HG03354 (cell line): ENCODE measurements around the gene JADE2.

Source experiments
- ATAC-seq: cut with Tn5 transposase; IDR thresholded peaks from one replicate; pipeline ENCODE4 v1.9.1; 2021; ENCODE audit warnings: mild to moderate bottlenecking; ENCODE audit not compliant: unreplicated experiment, poor library complexity, severe bottlenecking

Gene JADE2

DNA sequence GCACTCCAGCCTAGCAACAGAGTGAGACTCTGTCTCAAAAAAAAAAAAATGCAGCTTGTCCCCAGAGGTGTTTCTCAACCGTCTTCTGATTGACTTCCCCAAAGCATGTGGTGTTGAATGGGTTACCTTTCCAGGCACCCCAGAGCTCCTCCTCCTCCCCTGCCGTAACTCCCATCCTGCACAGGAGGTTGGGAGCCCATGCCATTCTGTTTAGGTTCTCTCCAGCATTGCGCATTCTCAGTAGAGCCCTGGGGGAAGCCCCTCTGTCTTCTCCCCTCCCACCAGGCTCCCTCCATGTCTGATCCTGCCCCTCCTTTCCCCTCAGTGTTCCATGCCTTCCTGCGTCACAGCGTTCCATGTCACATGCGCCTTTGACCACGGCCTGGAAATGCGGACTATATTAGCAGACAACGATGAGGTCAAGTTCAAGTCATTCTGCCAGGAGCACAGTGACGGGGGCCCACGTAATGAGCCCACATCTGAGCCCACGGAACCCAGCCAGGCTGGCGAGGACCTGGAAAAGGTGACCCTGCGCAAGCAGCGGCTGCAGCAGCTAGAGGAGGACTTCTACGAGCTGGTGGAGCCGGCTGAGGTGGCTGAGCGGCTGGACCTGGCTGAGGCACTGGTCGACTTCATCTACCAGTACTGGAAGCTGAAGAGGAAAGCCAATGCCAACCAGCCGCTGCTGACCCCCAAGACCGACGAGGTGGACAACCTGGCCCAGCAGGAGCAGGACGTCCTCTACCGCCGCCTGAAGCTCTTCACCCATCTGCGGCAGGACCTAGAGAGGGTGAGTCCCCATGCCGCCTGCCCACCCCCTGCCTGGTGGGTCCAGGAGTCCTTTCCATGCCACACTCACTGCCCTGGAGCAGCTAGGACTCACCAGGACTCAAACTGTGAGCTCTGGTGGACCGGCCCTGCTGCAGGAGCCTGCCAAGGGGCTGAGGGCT, 40.6 kb downstream of the JADE2 start:
- ATAC-seq = no peak

DNA sequence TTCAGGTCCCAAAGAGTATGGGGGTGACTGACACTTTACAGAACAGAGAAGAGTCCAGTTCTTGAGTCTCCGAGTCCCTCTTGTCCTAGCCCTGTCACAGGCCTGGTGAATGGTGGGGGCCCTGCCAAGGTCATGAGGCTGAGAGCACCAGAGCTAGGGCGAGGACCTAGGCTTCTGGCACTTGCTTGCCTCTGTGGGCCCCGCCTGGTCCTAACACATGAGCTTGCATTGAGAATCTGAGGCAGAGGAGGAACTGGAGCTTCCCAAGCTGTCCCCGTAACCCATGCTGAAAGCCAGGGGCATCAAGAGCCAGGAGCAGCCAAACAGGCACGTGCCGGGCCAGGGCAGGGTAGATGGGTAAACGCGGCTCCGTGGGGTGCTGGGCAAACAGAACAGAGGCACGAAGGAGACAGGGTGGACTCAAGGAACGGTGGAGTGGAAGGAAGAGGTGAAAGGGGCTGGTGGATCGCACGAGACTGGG, 41.3 kb downstream of the JADE2 start:
- no peak for ATAC-seq

DNA sequence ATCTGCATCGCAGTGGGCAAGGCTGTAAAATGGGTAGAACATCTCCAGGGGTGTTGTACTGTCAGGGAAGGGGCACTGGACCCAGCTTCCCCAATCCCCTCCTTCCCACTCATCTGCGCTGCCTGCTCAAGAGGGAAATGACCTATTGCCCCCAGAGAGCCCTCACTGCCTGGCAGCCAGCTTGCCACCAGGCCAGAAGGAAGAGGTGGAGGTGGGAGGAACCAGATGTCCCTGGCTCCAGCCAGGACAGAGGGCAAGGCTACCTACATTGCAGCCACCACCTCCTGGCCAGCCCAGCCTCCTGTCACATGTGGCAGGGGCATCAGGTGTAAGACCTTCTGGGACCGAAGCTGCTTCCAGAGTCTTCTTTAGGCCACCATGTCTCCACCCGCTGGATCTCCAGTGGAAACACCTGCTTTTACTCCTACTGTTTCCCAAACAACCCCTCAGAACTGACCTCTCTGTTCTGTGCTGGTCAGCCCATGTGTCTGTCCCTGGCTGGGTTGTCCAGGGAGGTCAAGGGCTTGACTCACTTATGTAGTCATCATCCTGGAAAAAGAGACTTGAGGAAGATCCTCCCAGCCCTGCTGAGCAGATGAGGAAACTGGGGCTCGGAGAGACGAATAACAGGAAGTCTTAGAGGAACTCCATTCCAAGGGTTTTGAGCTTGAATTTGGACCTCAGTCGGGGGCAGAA, 42.3 kb downstream of the JADE2 start:
- no peak for ATAC-seq

DNA sequence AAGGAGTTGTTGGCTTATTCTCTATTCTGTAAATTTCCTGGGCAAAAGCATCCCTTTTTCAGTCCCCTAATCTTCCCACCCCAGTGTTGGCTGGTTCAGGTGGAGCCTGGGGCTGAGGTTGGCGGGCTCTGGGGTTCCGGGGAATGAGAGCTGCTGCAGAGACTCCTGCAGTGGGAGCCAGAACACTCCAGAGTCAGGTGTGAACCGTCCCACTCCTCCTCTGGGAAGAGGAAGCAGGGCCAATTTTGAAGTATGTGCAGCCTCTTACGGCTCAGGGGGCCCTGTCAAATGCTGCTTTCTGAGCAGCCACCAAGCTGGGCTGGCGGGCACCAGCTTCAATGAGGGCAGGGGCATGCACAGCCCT, 42.8 kb downstream of the JADE2 start:
- ATAC-seq = no peak

DNA sequence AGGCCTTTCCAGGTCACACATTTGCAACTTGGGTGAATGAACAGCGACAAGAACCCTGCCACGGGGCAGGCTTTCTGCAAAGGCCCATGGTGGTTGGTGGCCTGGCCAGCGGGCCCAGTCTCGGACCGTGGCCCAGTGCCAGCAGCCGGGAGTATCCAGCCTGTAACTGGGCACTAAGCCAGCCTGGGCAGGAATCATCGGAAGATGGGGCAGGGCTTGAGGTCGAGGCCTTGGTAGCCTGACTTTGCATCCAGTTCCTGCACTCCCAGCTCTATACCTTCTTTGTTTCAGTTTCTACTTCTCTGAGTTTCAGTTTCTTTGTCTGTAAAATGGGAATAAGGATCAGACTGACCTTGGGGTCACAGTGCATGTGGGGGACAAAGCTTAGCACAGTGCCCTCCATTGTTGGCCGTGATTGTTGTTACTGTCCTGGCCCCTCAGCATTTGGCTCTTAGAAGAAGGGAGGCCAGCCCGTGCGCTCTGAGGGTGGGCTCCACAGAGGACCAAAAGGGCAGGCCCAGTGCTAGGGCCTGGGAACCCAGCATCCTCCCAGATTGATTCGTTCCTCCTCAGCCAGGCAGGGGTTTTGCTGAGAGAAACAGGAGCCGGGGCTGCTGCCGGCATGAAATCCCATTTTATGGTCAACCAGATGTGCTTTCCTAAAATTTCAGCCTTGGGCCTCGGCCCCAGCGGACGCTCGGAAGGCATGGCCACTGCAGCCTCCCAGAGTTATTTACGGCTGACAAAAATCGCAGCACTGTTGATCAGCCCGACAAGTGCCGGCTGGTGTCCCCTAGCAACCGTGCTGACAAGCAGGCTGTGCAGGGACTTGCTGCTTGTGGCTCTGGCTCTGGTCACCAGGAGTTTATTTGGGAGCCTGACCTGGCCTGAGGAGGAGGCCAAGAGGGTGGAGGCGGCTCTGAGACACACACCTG, 43.6 kb downstream of the JADE2 start:
- no peak for ATAC-seq

DNA sequence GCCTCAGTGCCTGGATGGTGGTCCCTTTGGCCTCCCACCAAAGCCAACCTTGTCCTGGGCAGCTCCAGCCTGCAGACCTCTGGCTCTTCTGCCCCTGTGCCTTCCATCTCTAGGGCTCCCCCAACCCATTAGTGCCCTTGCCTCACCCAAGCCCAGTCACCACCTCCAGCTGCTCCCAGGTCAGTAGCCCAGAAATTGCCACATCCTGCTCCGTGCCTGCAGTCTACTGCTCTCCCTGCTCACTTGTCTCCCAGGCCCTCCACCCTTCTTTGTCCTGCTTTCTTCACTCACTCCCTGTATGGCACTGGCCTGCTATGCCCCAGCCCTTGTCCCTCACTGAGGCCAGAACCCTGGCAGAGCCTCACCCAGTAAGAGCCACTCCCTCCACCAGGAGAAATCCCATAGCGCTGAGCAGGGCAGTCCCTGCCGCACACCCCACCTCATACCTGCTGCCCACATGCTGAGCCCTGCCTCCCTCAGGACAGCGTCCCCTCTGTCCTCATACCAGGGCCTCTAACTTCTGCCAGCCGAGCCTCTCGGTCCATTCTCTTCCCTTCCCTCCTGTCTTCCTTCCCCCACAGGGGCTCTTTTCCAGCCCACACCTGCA, 44.4 kb downstream of the JADE2 start:
- no peak for ATAC-seq

DNA sequence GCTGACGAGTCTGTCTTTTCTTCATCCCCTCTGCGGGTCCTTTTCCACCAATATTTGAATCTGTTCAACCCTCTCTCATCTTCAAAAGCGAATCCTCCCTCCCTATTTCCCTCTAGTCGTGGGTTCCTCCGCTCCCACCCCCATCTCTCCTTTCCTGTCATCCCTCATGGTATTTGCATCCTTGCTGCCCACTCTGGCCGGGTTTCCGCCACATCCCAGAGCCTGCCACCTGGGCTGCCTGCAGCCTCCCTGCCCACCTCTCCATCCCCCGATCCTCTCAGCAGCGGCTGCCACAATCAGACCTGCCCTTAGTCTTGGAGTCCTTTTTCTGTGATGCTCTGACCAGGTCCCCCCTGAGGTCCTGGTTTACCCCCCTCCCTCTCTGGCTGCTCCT, 44.9 kb downstream of the JADE2 start:
- no peak for ATAC-seq

DNA sequence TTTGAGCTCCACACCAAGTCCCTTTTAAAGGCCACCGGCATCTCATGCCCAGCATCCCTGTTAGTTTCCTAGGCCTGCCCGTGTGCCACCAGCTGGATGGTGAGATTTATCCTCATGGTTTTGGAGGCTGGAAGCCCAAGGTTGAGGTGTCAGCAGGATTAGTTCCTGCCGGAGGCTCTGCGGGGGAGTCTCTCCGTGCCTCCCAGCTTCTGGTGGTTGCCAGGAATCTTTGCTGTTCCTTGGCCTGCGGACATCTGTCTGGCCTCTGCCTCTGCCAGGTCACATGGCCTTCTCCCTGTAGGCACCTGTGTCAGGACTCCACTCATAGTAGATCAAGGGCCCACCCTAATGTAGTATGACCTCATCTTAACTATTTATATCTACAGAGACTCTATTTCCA, 45.4 kb downstream of the JADE2 start:
- no peak for ATAC-seq

DNA sequence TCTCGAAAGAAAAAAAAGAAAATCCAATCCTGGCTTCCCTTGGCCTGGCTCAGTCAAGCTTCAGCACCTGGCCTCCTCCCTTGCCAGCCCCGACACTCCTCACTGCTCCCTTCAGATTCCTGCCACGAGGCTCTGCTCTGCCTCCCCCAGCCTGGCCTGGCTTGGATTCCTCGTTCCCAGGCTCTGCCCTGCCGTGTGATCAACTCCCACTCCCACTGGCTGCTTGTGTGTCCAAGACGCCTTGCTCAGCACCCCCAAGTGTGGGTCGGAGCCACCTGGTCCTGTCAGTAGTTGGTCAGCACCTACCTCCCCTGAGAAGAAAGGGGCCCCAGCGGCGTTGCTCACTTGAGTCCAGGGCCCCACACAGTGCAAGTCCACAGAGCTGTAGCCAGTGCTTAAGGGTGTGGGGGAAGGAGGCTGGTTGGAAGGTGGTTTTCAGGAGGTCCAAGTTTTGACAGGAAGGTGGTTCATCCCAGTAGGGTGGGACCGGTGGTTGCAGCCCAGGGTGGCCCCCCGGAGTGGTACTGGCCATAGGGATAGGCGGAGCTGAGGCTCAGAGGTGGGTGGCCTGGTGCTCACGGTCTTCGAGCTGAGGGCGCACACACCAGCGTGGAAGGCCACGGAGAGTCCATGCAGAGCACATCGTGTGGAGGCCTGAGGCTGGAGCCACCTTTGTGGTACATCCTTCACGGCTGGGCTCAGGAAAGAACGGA, 46.4 kb downstream of the JADE2 start:
- no peak for ATAC-seq

DNA sequence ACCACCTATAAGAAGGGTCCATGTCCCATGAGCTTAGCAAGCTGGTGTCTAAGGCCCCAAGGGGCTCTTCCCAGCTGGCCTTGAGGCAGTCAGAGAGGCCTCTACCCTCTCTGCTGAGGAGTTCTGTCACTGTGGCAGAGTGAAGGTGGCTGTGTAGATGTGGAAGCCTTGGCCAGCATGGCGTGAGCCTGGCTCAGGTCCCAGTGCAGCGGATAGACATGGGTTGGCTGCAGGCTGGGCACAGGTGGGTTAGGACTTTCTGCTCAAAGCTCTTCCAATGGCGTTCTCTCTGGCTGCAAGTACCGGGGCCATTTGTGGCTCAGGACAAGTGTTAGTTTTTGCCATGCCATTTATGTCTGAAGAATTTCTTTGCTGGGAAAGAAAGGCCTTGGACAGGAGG, 47.3 kb downstream of the JADE2 start:
- ATAC-seq = no peak

DNA sequence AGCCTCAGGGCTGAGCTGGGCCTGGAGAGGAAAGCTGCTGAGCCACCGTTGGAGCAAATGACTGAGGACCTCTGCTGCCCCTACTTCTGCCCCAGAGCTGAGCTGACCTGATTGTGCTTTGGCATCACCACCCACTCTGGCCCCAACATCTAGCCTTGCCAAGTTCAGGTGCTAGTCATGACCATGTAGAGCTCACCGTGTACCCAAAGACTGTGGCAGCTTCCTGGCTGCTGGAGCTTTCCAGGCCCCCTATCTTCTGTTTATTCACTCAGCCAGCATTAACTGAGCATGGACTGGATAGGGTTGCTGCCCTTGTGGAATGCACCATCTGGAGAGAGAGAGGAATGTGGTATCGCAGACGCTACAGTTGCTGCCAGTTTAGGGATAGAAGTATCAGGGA, 49.1 kb downstream of the JADE2 start:
- ATAC-seq = no peak

DNA sequence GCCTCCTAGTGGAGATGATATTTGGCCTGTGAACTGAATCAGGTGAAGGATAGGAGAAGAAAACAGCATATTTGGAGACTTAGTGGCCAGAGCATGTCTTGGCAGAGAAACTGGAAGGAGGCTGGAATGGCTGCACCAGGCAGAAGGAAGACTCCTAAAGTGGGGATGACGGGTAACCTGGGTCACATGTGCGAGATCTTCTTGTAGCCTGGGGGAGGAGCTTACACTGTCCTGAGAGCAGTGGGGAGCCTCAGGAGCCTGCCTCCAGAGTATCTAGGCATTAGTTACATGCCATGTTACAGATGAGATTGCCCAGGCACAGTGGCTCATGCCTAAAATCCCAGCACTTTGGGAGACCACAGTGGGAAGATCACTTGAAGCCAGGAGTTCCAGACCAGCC, 49.8 kb downstream of the JADE2 start:
- ATAC-seq = no peak

DNA sequence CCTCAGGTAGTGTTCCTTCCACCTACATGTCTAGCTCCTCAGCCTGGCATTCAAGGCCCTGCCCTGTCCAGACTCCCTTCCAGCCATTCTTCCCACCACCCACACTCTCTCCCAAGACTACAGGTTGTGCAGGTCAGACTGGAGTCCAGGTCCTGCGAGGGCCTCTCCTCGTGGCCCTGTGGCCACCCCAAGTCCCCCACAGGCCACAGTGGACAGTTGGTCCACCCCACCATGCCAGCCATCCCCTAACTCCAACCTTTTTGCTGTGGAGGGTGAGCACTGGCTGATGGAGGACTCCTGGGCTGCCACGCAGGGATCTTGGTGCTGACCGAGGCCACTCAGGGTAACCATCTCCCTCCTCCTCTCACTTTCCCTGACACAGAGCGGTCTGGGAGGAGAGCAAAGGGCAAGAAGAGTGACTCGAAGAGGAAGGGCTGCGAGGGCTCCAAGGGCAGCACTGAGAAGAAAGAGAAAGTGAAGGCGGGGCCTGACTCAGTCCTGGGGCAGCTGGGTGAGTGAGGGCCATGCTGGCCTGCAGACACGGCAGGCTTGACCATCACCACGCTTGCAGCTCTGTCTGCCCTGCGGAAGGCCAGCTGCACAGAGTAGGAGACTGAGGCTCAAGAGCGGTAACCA, 51.0 kb downstream of the JADE2 start:
- ATAC-seq = no peak

DNA sequence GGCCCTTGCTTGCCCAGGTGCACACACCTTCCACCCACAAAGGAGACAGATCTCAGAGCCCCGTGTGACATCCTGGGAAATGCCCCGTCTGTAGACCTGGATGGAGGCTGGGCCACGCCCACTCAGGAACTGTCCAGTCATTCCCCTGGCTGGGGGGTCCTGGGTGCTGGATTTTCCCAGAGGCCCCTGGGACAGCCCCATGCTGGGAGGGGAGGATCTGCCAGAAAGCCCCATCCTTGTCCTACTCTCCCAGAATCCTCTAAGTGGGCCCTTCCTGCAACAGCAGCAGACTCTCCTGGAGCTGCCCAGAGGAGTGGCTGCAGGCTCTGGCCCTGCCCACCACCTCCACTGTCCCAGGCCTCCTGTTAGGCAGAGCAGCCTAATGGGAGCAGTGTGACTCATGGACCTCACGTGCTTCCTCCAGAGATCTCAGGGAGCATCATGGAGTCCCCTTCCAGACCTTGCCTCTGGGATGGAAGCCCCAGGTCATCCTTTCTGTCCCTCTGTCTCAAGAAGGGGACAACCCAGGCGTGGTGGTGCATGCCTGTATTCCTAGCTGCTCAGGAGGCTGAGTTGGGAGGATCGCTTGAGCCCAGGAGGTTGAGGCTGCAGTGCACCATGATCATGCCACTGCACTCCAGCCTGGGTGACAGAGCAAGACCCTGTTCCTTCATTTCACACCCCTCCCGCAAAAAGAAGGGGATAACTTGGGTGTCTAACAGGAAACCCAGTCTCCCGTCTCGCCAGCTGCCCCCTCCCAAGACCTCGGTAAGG, 51.7 kb downstream of the JADE2 start:
- no peak for ATAC-seq

DNA sequence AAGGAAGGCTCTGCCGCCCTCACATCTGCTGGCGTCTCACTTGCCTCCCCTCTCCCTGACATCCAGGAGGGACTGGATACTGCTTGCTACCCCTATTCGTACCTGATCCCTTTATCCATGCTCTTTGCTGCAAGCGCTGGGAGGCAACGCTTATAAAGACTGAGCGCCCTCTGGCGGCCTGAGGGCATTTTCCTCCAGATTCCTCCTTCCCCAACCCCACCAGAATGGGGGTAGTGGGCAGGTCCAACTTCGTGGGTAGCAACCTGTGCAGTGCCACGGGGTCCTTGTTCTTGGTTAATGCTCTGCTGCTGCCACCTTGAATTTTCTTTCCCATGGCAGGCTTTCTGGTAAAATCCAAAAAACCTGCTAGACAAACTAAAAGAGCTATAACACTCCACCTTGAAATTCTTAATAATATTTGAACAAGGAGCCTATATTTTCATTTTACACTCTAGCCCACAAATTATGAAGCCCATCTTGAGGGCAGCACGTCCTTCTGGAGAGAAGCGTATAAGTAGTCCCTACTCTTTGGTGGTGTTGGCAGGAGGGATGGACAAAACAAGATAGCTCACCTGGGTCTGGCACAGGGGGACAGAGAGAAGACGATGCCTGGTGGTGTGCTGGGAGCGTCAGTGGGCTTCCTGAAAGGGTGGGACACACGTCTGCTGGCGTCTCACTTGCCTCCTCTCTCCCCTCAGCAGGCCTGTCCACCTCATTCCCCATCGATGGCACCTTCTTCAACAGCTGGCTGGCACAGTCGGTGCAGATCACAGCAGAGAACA, 52.5 kb downstream of the JADE2 start:
- ATAC-seq = no peak

DNA sequence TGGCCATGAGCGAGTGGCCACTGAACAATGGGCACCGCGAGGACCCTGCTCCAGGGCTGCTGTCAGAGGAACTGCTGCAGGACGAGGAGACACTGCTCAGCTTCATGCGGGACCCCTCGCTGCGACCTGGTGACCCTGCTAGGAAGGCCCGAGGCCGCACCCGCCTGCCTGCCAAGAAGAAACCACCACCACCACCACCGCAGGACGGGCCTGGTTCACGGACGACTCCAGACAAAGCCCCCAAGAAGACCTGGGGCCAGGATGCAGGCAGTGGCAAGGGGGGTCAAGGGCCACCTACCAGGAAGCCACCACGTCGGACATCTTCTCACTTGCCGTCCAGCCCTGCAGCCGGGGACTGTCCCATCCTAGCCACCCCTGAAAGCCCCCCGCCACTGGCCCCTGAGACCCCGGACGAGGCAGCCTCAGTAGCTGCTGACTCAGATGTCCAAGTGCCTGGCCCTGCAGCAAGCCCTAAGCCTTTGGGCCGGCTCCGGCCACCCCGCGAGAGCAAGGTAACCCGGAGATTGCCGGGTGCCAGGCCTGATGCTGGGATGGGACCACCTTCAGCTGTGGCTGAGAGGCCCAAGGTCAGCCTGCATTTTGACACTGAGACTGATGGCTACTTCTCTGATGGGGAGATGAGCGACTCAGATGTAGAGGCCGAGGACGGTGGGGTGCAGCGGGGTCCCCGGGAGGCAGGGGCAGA, 53.3 kb downstream of the JADE2 start:
- ATAC-seq = no peak
